Activated CD4-positive, alpha-beta T cell treated with anti-CD3 and anti-CD28 coated beads, Interleukin-10, Interleukin-2, amounts not matched to agents 100 ng/mL and 50 ng/mL, durations not matched to agents 16 hours and 8 hours (primary cell): ENCODE results near the gene GPRC5C.

ENCODE experiments used
- DNase-seq: peaks from one replicate; pipeline ENCODE4 v3.0.0-alpha.2; 2020

The GPRC5C gene

DNA sequence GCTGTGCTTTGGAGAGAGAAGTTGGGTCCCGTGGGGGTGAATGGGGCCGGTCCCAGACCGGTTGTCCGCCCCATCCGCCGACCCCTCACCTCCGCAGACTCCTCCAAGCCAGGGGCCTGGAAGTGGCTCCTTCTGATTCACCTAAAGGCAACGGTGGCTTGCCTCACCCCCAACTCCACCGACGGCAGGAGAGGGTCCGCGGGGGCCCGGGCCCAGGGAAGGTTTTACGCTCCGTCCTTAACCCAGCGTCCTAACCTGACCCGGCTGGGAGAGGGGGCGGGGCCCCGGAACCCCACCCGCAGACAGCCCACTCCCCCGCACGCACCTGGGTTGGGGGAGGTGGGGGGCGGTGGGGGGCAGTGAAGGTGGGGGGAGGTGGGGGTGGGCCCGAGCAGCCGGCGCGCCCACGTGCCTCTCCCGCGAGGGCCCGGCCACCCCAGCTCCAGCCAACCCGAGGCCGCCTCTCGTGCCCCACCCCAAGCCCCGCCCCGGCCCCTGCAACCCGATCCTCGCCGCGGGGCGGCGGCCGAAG is 21.8 kb downstream of the GPRC5C start:
- DNase-seq, result peak; percentile 81

- no peak for DNase-seq
Measured at GRCh38 chr17:74454197-74455024, 22.5 kb downstream of the GPRC5C start.

DNA sequence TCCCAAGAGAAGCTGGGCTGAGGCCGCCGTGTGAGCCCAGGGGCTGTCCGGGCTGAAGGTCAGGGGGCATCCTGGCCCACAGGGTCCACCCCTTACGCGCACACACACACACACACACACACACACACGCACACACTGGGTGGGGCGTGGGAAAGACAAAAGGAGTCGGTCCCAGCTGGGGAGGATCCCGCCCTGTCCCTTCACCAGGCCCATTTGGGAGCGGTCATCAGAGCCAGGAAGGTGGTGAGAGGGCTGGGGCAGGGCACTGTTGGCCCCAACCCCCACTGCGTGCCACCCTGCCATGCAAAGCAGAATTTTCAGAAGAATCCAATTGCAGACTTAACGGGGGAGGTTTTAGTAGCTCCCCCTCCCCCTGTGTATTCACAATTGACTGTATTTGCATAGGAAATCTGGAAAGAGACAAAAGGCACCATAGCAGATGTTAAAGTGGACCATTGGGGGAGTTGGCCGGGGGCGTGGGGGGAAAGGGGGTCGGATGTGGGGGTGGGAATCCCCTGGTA is 23.2 kb downstream of the GPRC5C start:
- no peak for DNase-seq

DNA sequence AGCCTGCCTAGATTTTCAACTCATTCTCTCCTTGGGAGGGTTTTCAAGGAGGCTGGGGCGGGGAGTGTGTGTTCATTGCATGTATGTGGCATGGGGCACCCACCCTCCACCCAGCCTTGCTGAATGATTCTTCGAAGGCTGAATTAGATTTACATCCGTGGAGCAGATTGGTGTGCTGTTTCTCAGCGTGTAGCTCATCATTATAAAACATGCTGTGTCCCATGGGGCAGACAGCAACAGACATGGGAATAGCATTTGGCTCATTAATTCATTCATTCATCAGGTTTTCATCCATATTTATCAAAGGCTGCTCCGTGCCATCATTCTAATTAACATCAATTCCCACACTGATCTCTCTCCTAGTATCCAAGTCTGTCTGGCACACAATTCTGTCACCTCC is 23.9 kb downstream of the GPRC5C start:
- no peak for DNase-seq

DNA sequence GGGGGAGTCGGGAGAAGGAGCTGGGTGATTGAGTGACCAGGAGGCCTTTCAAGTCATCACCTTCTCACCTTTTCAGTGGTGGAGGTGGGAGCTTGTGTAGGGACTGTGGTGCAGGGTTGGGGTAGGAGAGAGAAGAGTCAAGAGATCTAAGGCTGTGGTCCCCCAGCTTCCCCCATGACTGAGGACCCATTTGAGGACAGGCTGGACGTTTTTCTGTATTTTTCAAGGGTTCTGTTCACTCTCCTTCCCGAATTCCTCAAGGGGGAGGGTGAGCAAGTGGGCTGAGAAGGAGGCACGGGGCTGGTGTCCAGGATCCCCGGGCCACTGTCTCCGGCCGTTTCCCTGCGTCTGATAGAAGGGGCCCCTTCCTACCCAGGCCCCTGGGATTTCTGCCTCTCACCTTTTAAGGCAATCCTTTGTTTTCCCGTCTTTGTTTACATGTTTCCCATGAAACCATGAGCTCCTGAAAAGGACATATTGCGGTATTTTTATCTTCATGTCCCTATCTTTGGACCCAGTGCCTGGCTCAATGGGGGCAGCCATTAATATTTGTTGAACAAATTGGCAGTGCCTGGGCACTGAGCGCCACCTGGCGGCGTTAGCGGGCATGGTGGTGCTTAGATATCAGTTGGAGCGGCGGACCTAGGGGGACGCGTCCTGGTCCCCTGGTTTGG is 25.4 kb downstream of the GPRC5C start:
- peak; percentile 78 for DNase-seq

- no peak for DNase-seq
Measured at GRCh38 chr17:74457820-74458166, 25.9 kb downstream of the GPRC5C start.

DNA sequence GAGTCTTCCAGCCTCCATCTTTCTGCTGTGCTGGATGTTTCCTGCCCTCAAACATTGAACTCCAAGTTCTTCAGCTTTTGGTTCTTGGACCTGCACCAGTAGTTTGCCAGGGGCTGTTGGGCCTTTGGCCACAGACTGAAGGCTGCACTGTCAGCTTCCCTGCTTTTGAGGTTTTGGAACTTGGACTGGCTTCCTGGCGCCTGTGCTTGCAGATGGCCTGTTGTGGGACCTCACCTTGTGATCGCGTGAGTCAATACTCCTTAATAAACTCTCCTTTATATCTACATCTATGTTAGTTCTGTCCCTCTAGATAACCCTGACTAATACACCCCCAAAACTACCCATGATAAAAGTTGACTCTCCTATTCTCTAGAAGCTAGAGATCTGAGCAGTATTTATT is 26.9 kb downstream of the GPRC5C start:
- DNase-seq, result no peak

GRCh38 chr17:74459622-74460021 is 27.7 kb downstream of the GPRC5C start:
- no peak for DNase-seq

DNA sequence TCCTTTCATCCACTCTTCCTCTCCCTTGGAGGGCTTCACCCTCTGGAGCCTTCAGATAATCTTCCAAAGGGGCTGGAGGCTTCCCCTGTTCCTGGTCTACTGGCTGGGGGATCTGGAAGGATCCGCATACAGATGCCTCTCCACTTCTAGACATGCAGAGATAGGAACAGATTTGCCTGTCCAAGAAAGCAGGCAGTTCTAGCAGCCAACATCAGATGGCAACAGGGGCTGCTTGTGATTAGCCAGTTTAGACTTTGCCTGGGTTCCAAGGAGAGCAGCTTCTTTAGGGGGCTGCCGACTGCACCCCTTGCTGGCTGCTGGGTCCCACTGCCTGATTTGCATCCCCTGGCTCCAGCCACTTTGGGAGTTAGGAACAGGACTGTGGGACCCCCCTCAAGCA is 28.4 kb downstream of the GPRC5C start:
- no peak for DNase-seq

DNA sequence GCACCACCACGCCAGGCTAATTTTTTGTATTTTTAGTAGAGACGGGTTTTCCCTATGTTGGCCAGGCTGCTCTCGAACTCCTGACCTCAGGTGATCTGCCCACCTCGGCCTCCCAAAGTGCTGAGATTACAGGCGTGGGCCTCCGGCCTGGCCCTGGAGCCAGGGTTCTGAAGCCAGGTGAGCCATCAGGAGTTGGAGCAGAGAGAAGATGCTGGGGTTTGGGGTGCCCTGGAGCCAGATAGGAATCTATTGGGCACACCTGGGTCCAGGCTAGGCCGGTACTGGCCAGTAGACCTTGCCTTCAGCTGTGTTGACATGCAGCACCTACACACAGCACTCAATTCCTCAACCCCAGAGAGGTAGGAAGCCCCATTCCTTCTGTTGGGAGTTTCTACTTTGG is 29.1 kb downstream of the GPRC5C start:
- no peak for DNase-seq

DNA sequence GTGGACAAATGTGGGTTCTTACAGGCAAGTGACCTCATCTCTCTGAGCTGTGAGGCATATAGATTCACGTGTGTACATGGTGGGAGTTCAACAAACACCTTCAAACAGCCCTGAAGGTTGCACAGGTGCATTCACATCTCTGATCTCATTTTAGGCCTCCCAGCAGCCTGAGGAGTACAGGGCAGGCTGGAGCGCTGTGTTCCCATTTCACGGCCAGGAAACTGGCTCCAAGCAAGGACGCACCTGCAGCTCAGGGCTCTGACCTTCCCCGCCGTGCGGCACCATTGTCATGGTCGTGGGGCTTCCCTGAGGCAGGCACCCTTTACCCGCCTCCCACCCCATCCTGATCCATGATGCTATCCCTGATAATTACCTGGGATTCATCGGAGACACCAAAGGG is 29.7 kb downstream of the GPRC5C start:
- DNase-seq, result no peak

DNA sequence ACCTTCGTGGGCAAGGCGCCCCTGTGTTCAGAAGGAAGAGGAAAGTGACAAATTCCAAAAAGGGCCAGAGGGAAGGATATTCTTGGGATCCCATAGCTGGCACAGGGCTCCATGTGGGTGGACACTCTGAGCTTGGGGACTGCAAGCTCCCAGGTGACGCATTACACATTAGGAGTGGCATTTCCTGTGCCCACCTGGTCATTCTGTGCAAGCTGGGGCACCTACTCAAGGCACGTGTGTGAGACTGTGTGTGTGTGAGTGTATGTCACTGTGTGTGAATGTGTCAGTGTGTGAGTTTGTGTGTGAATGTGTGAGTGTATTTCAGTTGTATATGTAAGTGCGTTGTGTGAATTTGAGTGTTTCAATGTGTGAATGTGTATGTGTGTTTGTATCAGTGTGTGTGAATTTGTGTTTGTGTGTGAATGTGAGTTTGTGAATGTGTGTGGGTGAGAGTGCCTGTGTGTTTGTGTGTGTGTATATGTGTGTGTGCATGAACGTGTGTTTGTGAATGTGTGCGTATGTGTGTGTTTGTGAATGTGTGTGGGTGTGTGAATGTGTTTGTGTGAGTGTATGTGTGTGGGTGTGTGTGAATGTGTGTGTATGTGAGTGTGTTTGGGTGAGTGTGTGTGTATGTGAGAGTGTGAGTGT is 33.0 kb downstream of the GPRC5C start:
- no peak for DNase-seq

GRCh38 chr17:74465378-74466110 is 33.7 kb downstream of the GPRC5C start:
- DNase-seq, result no peak

DNA sequence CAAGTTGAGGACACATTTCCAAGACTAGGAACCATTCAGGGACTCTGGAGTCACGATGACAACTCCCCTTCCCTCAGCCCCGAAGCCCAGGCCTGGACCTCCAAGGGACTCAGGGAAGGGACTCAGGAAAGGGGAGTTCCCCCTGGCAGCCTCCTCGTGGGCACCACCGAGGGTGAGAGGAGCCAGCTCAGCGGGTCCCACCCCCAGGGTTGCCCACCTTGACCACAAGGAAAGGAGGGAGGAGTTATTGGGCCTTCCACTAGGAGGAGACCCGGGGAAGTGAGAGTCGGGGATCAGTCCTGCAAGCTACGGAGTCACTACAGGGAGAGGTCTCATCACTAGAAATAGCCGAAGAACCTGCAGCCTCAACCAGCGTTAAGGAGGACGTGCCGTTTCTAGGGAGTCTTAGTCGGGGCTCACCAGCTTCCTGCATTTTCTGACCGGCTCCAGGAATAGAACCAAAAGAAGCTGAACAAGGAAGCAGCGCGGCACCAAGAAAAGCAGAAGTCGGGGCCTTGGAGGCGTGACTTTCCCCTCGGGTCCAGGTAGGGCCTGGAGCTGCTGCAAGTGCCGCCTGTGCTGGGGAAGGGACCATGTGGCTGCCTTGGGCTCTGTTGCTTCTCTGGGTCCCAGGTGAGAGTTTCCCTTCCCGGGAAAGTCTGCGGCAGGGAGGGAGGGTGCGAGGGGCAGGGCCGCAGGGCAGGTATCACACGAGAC is 34.4 kb downstream of the GPRC5C start, which contains the start of gene CD300A:
CD300A (plus strand) TSS at position 524 of the 717 bp plus-strand sequence; CDS start at position 594, 70 bp downstream.
- peak; percentile 25 for DNase-seq

DNA sequence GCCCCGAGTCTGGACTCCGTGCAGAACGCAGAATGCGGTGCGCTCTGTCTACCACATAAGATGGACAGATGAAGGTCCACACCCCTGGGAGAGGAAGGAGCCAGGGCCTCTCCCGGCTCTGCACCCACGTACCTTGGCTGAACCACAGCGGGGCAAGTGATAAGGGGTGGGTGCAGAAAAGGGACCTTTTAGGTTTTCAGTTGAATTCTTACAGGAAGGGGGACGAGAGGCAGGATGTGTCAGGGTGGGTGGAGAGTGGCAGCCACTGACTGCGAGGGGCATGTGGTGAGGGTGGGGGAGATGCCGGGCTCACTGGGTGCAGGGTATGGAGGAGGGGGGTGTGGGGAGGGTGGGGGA is 34.9 kb downstream of the GPRC5C start:
- peak; percentile 31 for DNase-seq

GRCh38 chr17:74467221-74467951 is 35.5 kb downstream of the GPRC5C start:
- DNase-seq, result peak; percentile 71

DNA sequence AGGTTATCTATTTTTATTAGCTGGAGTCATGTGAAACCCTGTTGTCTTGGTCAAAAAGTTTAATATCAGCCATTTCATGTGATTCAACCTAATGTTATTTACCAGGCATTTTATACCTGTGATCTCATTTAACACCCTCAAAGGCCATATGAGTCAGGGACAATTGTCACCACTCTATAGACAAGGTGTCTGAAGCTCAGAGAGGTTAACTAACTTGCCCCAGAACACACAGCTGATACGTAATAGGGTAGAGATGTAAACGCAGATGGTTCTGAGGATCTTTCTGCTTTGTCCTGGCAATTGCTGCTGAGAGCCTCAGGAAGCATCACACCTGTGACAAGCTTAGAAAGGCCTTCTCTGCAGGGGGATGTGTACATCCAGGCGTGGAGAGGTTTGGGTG is 39.5 kb downstream of the GPRC5C start:
- no peak for DNase-seq

GRCh38 chr17:74472890-74473289 is 41.0 kb downstream of the GPRC5C start:
- no peak for DNase-seq

DNA sequence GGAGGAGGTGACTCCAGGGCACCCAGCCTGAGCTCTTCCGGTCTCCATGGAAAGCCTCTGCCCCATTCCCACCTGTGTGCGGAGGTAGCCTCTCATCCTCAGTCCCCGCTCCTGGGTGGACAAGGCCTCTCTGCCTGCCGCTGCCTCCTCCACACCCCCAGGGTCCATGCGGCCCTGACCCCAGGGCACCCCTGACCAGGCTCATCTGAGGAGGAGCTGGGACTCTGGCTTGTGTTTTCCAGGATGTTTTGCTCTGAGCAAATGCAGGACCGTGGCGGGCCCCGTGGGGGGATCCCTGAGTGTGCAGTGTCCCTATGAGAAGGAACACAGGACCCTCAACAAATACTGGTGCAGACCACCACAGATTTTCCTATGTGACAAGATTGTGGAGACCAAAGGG is 41.4 kb downstream of the GPRC5C start:
- no peak for DNase-seq

GRCh38 chr17:74474043-74474792 is 42.3 kb downstream of the GPRC5C start:
- no peak for DNase-seq

GRCh38 chr17:74475189-74475588 is 43.3 kb downstream of the GPRC5C start:
- DNase-seq, result no peak
